Activated CD8-positive, alpha-beta memory T cell treated with anti-CD3 and anti-CD28 coated beads, Interleukin-2, amount 50 U/mL, for 1 hour (primary cell): ENCODE measurements around the gene CCDC127.
"Not testable (repeated sequence)": the region's sequence is repeated elsewhere in the genome, so short reads cannot be mapped to it uniquely, and the experiment has no call there.

Experiments
- DNase-seq: peaks from one replicate; pipeline ENCODE4 v3.0.0-alpha.2; 2020; ENCODE audit errors: extremely low read depth

The CCDC127 gene

DNA sequence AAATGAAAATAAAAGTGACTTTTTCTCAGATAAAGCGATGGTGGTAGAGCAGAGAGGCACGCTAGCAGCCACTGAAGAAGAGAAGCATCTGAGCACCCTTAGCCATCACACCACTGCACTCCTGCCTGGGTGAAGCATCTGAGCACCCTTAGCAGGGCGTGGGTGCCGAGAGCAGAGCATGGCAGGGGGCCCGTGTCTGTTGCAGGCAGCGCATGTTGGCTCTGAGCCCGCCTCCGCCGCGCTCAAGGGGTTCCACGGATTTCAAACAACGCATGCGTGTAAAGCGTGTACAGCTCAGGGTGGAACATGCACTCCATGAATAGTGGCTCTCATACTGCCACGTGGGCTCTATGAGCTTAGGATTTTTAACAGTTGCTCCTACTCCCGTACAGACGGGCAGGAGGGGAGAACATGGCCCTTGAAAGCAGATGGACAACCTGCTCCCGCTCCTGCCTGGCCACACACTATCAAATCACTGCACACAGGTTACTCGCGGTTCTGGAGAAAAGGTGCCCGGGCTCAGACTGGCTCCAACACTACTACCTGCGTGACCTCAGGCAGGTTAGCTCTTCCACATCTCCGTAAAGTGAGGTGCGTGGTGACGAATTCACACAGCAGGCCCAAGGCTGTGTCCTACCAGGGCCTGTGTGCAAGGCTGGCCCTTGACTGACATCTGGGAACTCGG lies 14.6 kb downstream of the CCDC127 start:
- DNase-seq = no peak

DNA sequence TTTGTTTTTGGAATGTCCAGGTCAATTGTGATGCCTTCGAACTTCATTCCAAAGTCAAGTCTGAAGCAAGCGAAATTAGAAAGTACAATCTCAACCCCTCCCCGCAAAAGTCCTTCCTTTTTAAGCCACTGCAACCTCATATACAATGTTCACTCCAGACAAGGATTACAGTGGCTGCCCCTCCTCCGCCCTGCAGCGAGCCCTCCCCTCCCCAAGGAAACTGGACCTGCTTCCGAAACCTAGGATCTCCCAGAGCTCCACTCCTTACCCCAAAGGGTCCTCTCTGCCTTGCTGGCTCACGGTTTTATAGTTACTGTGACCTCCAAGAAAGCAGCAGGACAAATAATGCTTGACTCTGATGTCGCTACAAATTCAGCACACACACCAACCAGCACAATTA lies 16.3 kb downstream of the CCDC127 start:
- no peak for DNase-seq

DNA sequence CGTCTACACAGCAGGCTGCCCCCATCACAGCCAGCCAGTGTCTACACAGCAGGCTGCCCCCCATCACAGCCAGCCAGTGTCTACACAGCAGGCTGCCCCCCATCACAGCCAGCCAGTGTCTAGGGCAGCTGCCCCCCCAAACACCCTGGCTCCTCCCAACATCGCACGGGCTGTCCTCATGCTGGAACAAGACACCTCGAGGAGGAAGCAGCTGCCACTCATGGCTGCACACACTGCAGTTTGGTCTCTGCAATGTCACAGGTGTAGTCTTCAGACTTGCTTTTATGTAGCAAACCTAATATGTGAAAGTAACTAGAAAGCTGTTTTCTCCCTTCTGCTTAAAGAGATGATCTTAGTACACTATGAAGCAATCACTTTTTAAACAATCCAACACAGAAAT lies 17.0 kb downstream of the CCDC127 start:
- no peak for DNase-seq

DNA sequence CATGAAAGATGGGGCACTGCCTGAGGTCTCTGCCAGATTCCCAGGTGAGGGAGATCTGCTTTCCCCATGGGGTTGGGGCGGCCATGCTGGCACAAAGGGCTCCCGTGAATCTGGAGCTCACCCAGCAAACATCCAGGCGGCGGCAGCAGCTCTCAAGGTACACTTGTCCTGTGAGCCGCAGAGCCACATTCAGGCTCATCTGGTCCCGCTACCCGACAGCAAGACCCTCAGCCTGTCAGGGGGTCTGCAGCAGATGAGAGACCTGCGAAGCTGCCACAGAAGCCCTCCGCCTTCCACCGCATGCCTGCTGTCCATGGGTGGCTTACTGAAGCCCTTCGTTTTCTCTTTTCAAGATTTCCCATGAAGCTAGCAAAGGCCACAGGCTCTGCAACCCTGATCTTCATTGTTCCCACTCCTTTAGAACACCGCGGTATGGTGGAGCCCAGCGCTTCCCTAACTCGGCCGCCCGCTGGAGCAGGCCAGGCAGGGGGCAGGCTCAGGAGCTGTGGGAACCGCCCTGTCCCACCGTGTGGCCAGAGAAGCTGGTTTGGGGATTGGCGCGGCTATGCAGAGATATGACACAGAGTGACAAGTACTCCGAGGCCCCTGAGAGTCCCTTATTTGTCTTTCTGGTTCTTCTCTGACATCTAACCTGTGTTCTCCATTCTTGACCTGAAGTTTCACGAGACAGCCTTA lies 17.9 kb downstream of the CCDC127 start:
- DNase-seq = no peak

DNA sequence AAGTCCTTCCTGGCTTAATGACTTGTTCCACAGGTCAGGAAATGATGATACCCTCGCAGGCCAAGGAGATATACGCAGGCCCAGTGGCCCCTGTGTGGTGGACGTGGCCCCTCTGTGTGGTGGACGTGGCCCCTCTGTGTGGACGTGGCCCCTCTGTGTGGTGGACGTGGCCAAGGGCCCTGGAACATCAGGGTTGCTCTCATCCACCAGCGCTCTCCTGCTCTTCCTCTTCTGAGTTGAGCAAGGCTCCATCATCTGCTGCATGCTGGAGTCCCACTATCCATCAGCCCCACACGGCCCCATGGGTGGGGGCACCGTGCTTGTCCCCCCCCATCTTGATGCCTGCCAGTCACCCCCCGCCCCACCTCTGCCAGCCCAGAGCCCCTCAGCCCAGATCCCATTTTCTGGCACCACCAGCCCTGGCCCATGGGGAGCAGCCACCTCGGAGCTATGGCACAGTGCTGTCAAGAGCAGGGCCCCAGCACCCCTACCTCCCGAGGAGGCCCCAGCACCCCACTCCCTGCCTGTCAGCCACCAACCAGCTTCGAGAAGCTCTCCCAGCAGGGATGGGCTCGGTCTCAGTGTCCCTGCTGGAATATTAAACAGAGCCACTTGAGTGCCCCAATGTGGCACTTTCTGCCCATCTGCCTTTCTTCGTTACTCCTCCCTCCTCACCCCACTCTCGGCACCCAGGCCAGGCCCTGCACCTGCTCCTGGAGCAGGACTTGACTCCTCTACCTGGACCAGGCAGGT lies 18.6 kb downstream of the CCDC127 start:
- DNase-seq = no peak

DNA sequence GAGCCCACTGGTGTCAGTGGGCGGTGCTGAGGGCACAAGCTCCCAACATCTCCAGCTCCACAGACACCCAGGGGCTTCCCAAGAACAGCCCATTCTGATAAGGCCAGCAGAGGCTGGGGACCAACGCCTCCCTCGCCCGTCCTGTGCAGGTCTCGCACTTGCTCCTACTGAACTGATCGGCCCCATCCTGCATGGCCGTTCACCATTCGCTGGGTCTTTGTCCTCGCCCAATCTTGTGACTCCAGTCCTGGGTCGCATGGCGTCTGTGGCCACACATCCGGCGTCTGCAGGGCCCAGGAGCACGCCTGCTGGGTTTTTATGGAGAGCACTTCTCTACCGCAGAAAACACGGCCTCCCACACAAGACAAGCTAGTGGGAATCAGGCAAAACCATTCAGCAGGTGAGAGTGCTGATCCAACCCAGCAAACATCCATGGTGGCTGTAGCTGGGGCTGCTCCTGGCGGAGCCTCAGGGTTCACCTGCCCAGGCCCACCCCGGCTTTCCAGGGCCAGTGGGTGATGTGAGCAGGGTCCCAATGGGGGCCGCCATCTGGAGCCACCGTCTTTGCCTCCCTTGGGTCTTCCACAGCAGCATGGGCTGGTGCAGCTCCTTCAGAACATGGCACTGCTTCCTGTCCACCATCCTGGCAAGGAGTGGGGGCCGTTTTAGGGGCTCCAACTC lies 19.3 kb downstream of the CCDC127 start:
- no peak for DNase-seq

DNA sequence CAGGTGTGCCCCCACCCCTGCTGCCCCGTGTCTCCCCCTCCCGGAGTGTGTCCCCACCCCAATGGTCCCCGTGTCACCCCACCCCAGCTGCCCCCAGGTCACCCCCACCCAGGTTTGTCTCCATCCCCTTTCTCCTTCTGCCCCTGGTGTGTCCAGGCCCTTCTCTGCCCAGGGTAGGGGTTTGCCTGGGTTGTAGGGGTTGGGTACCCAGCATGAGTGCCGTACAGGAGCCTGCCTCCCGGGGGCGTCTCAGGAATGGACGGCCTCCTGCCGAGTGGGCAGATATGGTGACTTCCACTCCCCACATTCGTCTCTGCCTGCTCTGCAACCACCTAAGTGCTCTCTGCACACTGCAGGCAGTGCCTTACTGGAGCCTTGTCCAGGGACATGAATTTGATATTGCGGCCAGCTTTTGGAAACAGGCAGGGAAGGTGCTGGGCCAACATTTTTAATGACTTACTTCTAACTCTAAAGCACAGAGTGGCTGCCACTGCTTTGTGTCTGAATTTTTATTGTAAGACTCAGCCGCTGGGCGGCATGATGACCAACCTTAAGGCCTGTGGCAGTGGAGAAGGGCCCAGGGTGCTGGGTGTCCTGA lies 20.0 kb downstream of the CCDC127 start:
- no peak for DNase-seq

DNA sequence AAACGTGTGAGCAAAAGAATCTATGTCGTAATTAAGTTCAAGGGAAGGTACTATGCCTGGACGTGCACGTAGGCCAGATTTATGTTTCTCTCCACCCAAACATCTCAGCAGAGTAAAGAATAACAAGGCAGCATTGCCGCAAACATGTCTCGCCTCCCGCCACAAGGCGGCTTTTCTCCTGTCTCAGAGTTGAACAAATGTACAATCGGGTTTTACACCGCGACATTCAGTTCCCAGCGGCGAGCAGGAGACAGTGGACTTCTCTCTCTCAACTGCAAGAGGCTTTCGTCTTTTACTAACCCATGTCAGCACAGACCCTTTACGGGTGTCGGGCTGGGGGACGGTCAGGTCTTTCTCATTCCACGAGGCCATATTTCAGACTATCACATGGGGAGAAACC lies 20.9 kb downstream of the CCDC127 start:
- not testable (repeated sequence) for DNase-seq

DNA sequence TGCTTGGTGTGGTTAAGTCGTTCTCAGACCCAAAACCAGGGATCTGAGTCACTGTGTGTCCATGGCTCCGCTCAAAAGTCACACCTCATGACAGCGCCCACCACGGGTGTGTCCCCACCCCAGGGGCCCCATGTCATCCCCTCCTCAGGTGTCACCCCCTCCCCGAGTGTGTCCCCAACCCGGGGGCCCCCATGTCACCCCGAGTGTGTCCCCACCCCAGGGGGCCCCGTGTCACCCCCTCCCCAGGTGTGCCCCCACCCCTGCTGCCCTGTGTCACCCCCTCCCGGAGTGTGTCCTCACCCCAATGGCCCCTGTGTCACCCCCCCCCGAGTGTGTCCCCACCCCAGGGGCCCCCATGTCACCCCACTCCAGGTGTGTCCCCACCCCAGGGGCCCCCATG lies 21.6 kb downstream of the CCDC127 start:
- DNase-seq = no peak

DNA sequence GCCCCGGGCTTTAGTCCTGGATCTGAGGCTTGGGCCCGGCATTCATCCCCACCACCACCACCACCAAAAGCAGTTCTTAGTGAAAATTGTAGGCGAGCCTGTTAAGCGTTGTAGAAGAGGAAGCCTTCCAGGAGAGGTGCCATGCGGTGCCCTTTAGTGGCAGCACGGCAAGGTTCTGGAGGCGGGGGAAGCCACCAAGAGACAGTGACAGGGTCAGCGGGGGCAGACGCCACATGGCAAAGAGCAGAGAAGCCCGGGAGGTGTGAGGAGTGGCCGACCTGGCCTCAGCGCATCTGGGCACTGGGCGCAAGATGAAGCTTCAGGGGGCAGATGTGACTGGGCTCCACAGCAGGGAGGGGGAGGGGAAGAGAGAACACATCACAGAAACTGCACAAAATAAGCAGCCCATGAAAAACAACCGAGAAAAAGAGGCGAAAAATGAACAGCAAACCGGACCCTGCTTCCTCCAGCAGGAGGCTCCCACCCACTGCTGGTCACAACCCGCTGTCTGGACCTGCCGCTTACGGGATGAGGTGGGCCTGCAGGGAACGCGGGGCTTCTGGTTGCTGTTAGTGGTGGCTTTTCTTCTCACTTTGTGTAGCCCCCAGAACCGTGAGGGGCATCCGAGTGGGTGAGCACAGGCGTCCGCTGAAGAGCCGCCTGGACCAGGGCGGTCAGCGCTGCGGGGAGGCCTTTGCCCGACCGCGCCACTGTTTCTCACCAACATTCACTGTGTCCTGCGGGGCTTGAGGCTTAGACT lies 22.4 kb downstream of the CCDC127 start:
- no peak for DNase-seq

DNA sequence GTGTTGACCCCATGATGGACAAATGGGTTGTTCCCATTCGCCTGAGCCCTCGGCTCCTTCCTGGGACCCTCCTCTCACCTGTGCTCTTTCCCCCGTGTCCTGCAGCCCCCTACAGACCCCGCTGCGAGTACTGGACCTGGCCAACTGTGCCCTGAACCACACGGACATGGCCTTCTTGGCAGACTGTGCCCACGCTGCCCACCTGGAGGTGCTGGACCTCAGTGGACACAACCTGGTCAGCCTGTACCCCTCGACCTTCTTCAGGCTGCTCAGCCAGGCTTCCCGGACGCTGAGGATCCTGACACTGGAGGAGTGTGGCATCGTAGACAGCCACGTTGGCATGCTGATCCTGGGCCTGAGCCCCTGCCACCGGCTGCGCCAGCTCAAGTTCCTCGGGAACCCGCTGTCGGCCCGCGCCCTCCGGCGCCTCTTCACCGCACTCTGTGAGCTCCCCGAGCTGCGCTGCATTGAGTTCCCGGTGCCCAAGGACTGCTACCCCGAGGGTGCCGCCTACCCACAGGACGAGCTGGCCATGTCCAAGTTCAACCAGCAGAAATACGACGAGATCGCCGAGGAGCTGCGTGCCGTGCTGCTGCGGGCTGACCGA lies 23.2 kb downstream of the CCDC127 start:
- DNase-seq = no peak

DNA sequence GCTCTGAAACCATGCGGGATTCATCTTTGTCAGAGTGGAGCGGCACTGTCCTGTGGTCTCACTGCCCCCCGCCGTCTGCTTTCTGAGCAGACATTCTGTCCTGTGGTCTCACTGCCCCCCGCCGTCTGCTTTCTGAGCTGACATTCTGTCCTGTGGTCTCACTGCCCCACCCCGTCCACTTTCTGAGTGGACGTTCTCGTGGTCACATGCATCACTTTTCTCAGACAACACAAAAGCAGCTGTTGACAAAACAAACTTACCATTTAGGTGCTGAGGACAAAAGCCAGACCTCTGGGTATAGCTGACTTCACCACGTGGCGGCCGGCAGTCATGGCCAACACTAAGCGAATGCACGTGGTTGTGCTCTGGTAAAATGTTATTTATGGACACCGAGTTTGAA lies 23.9 kb downstream of the CCDC127 start:
- DNase-seq = no peak

DNA sequence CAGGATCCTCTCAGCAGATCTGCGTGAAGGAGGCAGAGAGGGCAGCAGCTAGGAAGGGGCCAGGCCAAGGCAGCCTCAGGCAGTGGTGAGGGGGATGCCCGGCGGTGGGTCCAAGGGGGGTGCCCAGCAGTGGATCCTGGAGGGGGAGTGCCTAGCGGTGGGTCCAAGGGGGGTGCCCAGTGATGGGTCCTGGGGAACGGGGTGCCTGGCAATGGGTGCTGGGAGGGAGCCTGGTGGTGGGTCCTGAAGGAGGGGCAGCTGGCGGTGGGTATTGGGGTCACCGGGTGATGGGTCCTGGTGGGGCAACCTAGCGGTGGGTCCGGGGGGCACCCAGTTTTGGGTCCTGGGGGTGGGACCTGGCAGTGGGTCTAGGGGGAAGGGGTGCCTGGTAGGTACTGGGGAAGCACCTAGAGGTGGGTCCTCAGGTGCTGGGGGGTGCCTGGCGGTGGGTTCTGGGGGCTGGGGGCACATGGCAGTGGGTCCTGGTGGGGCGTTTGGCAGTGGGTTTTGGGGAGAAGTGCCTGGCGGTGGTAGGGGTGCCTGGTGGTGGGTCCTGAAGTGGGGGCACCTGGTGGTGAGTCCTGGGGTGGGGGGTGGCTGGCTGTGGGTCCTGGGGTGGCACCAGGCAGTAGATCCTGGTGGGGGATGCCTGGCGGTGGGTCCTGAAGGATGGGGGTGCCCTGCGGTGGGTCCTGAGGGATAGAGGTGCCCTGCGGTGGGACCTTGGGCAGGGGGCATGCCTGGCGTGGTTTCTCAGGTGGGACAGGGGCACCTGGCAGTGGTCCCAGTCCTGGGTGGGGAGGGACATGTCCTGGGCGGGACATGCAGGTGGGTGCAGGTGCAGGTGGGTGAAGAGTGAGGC lies 24.8 kb downstream of the CCDC127 start:
- no peak for DNase-seq

DNA sequence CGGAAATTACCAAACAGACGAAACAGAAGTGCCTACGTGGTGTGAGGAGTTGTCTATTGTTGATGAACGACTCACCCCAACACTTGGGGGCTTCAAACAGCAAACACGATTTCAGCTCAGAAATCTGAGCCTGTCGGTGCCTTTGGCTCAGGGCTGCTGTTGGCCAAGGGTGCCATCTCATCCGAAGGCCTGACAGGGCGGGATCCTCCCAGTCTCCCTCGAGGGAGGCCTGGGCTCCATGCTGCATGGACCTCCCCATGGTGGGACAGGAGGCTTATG lies 25.3 kb downstream of the CCDC127 start:
- no peak for DNase-seq

DNA sequence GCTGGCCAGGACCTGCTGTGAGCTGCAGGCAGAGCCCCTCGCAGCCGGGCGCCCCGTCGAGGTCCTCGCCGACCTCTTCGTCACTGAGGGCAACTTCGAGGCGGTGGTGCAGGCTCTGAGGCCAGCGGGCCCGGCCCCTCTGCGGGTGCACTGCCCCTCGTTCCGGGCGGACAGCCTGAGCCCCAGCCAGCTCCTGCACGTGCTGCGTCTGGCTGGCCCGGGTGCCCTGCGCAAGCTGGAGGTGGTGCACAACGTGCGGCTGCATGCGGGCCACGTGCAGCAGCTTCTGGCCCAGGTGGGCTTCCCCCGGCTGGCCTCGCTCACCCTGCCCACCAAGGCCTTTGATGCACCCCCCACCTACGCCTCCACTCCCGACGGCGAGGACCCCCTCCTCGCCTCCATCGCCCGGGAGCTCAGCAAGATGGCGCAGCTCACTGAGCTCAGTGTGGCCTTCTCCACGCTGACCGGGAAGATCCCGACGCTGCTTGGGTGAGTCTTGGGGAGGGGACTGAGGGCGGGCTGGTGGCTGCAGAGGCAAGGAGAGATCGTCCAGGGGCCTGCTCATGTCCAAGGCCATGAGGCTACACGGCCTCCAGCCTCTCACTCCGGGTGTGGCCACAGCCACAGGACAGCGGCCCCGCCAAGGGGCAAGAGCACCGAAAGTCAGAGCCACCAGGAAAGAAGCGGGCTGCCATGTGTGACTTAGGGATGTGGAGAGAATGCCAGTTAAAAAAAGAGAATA lies 25.8 kb downstream of the CCDC127 start:
- DNase-seq = no peak

DNA sequence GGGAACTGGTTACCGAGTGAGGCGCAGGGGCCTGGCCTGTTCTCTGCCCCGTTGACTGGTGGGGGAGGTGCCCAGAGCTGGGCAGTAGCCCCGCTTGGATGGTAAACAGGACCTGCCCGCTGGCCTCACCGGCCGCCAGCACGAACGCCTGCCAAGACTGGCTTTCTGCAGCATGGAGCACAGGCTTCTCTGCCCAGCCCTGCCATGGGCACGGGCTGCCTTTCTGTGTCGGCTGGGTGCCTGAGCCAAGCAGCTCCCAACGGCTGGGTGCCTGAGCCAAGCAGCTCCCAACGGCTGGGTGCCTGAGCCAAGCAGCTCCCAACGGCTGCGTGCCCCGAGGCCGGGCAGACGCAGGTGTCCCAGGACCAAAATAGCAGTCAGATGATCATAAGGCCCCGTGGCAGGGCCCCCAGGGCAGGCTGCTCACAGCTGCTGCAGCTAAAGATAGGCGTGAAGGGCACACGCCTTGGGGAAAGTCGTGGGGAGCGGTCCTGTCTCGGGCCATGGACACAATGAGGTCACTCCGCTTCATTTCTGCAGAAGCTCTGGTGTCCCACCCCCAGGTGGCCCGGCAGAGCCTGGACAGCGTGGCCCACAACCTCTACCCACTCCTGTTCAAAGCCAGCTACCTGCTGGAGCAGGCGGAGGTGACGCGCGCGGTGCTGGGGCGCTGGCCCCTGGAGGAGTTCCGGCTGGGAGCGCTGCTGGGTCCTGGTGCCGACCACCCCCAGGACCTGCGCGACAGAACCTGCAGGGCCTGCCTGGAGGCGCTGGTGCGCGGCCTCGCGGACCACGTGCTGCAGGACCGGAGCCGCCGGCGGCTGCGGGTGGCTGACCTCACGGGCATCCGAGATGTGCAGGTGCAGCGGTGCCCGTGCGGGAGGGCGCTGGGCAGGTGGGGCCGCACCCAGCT lies 26.7 kb downstream of the CCDC127 start, which contains the start of gene LRRC14B:
LRRC14B (plus strand) TSS at position 460 of the 913 bp plus-strand sequence; CDS start at position 504, 44 bp downstream.
- DNase-seq = no peak

DNA sequence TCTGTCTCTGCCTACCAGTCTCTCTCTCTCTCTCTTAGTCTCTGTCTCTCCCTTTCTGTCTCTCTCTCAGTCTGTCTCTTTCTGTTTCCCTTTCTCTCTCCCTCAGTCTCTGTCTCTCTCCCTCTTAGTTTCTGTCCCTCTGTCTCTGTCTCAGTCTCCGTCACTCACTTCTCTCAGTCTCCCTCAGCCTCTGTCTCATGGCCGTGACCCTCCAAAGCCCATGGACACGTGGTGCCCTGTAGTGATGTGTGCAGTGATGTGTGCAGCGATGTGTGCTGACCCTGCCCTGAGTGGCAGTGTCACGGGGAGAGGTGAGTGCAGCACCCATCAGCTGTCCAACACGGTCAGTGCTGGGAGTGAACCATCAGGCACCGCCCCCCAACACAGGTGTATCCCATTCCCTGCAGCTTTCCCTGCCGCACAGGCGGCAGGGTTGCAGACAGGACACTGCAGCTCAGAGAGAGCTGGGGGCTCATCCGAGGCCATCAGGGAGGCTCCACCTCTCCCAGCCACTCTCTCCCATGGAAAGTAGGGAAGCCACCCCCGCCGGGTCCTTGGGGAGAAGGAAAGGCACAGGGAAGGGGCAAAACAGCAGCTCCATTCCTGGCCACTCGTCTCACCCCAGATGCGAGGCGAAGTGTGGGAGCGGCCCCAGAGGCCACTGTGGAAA lies 27.5 kb downstream of the CCDC127 start:
- DNase-seq = no peak

DNA sequence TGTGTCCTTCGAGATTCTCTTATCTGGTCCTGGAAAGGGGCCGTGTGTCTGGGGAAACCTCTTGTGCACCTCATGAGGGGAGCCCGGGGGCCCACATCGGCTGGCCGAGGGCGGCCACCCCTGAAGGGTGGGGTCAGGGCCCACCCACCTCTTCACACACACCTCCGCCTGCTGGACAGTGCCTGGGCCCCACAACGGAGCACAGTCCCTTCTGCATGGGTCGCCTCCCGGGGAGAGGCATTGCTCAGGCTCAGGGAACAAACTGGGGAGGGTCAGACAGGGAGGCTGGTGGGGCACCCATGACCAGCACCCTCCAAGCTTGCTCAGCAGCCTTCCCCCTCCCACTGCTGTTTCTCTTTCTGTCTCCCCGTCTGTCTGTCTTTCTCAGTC lies 28.0 kb downstream of the CCDC127 start:
- DNase-seq = no peak
